ENCODE results near the gene ARPC1B.
"Not testable (repeated sequence)": the region's sequence is repeated elsewhere in the genome, so short reads cannot be mapped to it uniquely, and the experiment has no call there.

ARPC1B gene

DNA sequence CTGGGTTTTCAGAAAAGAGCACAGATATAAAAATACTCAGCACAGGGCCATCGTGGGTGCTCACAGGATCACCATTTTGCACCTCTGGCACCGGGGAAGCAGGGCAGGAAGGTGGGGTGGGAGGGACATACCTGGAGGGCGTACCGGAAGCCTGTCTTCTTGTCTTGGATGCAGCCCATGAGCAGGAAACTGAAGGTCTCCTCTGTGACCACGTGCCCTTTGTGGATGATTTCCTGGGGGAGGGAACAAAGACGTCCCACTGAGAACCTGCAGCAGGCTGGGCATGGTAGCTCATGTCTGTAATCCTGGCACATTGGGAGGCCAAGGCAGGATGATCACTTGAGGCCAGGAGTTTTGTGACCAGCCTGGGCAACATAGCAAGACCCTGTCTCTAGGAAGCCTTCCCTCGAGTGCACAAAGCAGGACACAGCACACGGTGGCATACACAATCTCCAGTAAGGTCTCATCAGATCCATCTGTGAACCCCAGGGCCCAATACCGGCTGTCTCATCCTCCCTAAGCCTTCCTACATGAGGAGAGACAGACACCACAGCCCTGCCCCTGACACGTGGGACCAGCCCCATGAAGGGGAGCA lies 54.5 kb downstream of the ARPC1B start:
- Histone ChIP-seq H3K9ac (ENCODE audit: low read length) (no peak overlapping the region), H3F3A (ENCODE audit: insufficient read depth, low read length) (no peaks in the 10 kb centered on the region), H3K27ac (ENCODE audit: low read depth, low read length, poor library complexity, severe bottlenecking) (no peak overlapping the region), H3K4me2 (ENCODE audit: low read length) (no peak overlapping the region), H3K9me2 (ENCODE audit: low read depth, low read length) (no peaks in the 10 kb centered on the region), H3K36me3 (ENCODE audit: insufficient read depth, low read length) (peaks cover 71% of the 10 kb centered on the region), H3K27me3 (ENCODE audit: insufficient read depth, low read length) (no peaks in the 10 kb centered on the region), H2AFZ (ENCODE audit: low read length) (no peak overlapping the region), H3K4me1 (ENCODE audit: insufficient read depth, low read length, severe bottlenecking) (no peaks in the 10 kb centered on the region), H3K79me2 (ENCODE audit: insufficient read depth, low read length) (no peaks in the 10 kb centered on the region), H4K20me1 (ENCODE audit: insufficient read depth, low read length) (no peaks in the 10 kb centered on the region), H3K9me3 (ENCODE audit: low read length) (no peaks in the 10 kb centered on the region), H3K4me3 (ENCODE audit: low read depth, low read length, poor library complexity, severe bottlenecking) (no peak overlapping the region)
- TF ChIP-seq EZH2 (IDR thresholded peaks at IDR 0.05; ENCODE audit: borderline replicate concordance, low read length) = no peak
- TF ChIP-seq, protein P1, sequence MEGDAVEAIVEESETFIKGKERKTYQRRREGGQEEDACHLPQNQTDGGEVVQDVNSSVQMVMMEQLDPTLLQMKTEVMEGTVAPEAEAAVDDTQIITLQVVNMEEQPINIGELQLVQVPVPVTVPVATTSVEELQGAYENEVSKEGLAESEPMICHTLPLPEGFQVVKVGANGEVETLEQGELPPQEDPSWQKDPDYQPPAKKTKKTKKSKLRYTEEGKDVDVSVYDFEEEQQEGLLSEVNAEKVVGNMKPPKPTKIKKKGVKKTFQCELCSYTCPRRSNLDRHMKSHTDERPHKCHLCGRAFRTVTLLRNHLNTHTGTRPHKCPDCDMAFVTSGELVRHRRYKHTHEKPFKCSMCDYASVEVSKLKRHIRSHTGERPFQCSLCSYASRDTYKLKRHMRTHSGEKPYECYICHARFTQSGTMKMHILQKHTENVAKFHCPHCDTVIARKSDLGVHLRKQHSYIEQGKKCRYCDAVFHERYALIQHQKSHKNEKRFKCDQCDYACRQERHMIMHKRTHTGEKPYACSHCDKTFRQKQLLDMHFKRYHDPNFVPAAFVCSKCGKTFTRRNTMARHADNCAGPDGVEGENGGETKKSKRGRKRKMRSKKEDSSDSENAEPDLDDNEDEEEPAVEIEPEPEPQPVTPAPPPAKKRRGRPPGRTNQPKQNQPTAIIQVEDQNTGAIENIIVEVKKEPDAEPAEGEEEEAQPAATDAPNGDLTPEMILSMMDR (IDR thresholded peaks at IDR 0.05; ENCODE audit: low read length) = no peak

DNA sequence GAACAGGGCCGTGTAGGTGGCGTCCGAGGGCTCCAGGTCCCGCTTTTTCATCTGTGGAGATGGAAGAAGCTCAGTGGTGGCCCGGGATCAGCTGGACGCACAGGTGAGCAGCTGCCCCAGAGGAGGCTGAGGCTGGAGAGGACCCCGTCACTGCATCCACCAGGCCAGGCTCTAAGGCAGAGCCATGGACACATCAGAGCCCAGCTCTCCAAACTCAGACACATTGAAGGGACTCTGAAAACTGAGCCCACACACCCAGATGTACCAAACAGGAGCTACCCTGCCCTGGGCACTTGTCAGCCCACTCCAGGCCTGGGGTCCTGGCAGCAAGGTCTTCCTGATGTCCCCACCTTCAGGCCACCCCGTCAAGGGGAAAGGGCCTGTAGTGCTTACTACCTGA lies 55.2 kb downstream of the ARPC1B start:
- TF ChIP-seq EZH2 (IDR thresholded peaks at IDR 0.05; ENCODE audit: borderline replicate concordance, low read length) = no peak
- TF ChIP-seq, protein P1 (IDR thresholded peaks at IDR 0.05; ENCODE audit: low read length) = no peak
- H3K4me3 ChIP-seq (ENCODE audit: low read depth, low read length, poor library complexity, severe bottlenecking) = no peak overlapping the region
- H3K4me1 ChIP-seq (ENCODE audit: insufficient read depth, low read length, severe bottlenecking) = no peaks in the 10 kb centered on the region
- H3K27me3 ChIP-seq (ENCODE audit: insufficient read depth, low read length) = no peaks in the 10 kb centered on the region
- H3F3A ChIP-seq (ENCODE audit: insufficient read depth, low read length) = no peaks in the 10 kb centered on the region
- H3K27ac ChIP-seq (ENCODE audit: low read depth, low read length, poor library complexity, severe bottlenecking) = no peak overlapping the region
- peaks cover 71% of the 10 kb centered on the region for H3K36me3 ChIP-seq (ENCODE audit: insufficient read depth, low read length)
- H3K9ac ChIP-seq (ENCODE audit: low read length) = no peak overlapping the region
- H3K4me2 ChIP-seq (ENCODE audit: low read length) = no peak overlapping the region
- no peaks in the 10 kb centered on the region for H3K9me2 ChIP-seq (ENCODE audit: low read depth, low read length)
- no peak overlapping the region for H2AFZ ChIP-seq (ENCODE audit: low read length)
- H3K79me2 ChIP-seq (ENCODE audit: insufficient read depth, low read length) = no peaks in the 10 kb centered on the region
- H4K20me1 ChIP-seq (ENCODE audit: insufficient read depth, low read length) = no peaks in the 10 kb centered on the region
- no peaks in the 10 kb centered on the region for H3K9me3 ChIP-seq (ENCODE audit: low read length)

DNA sequence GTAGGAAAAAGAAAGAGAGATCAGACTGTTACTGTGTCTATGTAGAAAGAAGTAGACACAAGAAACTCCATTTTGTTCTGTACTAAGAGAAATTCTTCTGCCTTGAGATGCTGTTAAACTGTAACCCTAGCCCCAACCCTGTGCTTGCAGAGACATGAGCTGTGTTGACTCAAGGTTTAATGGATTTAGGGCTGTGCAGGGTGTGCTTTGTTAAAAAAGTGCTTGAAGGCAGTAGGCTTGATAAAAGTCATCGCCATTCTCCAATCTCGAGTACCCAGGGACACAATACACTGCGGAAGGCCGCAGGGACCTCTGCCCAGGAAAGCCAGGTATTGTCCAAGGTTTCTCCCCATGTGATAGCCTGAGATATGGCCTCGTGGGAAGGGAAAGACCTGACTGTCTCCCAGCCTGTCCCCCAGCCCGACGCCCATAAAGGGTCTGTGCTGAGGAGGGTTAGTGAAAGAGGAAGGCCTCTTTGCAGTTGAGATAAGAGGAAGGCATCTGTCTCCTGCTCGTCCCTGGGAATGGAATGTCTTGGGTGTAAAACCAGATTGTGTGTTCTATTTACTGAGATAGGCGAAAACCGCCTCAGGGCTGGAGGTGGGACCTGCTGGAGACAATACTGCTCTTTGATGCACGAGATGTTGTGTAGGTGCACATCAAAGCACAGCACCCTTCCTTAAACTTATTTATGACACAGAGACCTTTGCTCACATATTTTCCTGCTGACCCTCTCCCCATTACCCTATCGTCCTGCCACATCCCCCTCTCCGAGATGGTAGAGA lies 57.4 kb downstream of the ARPC1B start:
- not testable (repeated sequence) for H2AFZ ChIP-seq (ENCODE audit: low read length); H3K9ac ChIP-seq (ENCODE audit: low read length); H3K4me1 ChIP-seq (ENCODE audit: insufficient read depth, low read length, severe bottlenecking); H3K4me2 ChIP-seq (ENCODE audit: low read length); H3K9me3 ChIP-seq (ENCODE audit: low read length); H3K9me2 ChIP-seq (ENCODE audit: low read depth, low read length); H3K79me2 ChIP-seq (ENCODE audit: insufficient read depth, low read length); H3K4me3 ChIP-seq (ENCODE audit: low read depth, low read length, poor library complexity, severe bottlenecking); H3F3A ChIP-seq (ENCODE audit: insufficient read depth, low read length); H3K27ac ChIP-seq (ENCODE audit: low read depth, low read length, poor library complexity, severe bottlenecking); H3K27me3 ChIP-seq (ENCODE audit: insufficient read depth, low read length); H4K20me1 ChIP-seq (ENCODE audit: insufficient read depth, low read length)
- peaks cover 65% of the 10 kb centered on the region for H3K36me3 ChIP-seq (ENCODE audit: insufficient read depth, low read length)

All from OCI-LY1 (cell line).